Measurements from ENCODE around the gene FAM98B. TPM values are rescaled to one million over a fixed set of nuclear protein-coding genes. Genes with fewer than 3 reads are reported as not detected.

FAM98B gene
- total and polyA plus RNA-seq, 2 of the 13 experiments (the other 11 are each of a cell fraction or from before 2014, with no cell fraction given) = 3.7 to 4.7 TPM

DNA sequence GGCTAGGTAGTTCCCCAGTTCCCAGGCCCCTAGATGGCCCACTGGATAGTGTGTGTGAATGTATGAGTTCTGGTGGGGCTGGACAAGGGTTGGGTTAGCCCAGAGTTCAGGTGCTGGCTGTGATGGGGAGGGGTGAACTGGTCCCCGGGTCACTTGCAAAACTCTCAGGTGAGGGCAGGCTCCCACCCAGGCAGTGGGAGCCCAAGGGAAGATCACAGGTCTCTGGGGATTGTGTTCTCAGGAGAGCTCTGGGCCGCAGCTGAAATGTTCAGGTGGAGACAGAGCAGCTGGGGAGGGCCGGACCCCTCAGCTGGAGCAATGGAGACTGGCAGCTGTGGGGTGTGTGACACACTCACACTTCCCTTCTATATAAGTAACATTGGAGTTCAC is 12.8 kb upstream of the FAM98B start:
- Histone ChIP-seq H3K36me3 (replicated peaks in 1 of 2; ENCODE audit: control insufficient read depth in 1 of 2, insufficient read depth in 2 of 2, low read length in 2 of 2) (no peaks in the 10 kb centered on the region), H3K4me2 (ENCODE audit: low read depth, low read length) (no peak overlapping the region), H3K27ac (ENCODE audit: extremely low read length, insufficient read depth, low read length) (no peak overlapping the region), H3K4me3 (replicated peaks in 1 of 3; ENCODE audit: insufficient read depth in 1 of 3, low read depth in 2 of 3, low read length in 3 of 3) (no peak overlapping the region), H3K79me2 (ENCODE audit: insufficient read depth, low read length) (no peaks in the 10 kb centered on the region), H3K4me1 (ENCODE audit: insufficient read depth, low read length) (0 out of 2 replicates have a peak, but pooled peaks cover 4% of the 10 kb centered on the region), H3K9ac (ENCODE audit: insufficient read depth, low read depth, low read length) (no peak overlapping the region), H3K27me3 (ENCODE audit: control insufficient read depth in 1 of 2, insufficient read depth in 2 of 2, low read length in 2 of 2) (no peaks in the 10 kb centered on the region), H4K20me1 (ENCODE audit: insufficient read depth, low read length) (no peaks in the 10 kb centered on the region), H2AFZ (ENCODE audit: low read length) (no peak overlapping the region), H3K9me3 (ENCODE audit: low read length) (no peaks in the 10 kb centered on the region)
- BruUV-seq (replicated peaks) = no TSS peak
- intact Hi-C loops (cut with micrococcal nuclease; ENCODE audit: unreplicated experiment) (loop anchor here (2.0 kb wide), 1 partner anchor 250 kb away; no protein-coding TSS in a partner anchor), in situ Hi-C loops (cut with HindIII; ENCODE audit: extremely low pct_ligation_motif_present, low pct_unique_long_range_greater_than_20kb) (loop anchor here (5.0 kb wide), 1 partner anchor 246 kb away; no protein-coding TSS in a partner anchor)
- WGBS (ENCODE audit: low lambda C conversion rate) = no CpG with 5 or more reads among the region's 3 CpGs
- ChIA-PET POLR2A (interaction anchor here (3.8 kb wide), 1 partner anchor 13 kb away, joined by 23 read pairs; the partner anchor contains the start of gene FAM98B), CTCF (ENCODE audit: low intra/inter-chr PET ratio, low total read pairs) (interaction anchor here (0.9 to 1.6 kb wide), 2 partner anchors 33 to 242 kb away, joined by 3 to 12 read pairs; no protein-coding TSS in a partner anchor)
- ATAC-seq = no peak; the same call in 1 of the 3 replicates
- no peak for FAIRE-seq
- no peak for TF ChIP-seq ISL2 (CRISPR knock-in tag; IDR thresholded peaks at IDR 0.05)
- TF ChIP-seq ZBTB34 (CRISPR knock-in tag; IDR thresholded peaks at IDR 0.05) = no peak
- TF ChIP-seq ATF7-NPFF (CRISPR knock-in tag; IDR thresholded peaks at IDR 0.05; ENCODE audit: low read depth) = no peak
- no peak for TF ChIP-seq AGO2 (optimal IDR thresholded peaks at IDR 0.05; ENCODE audit: low read depth, low read length)
- no peak for TF ChIP-seq IRX3 (CRISPR knock-in tag; IDR thresholded peaks at IDR 0.05; ENCODE audit: borderline replicate concordance, low read depth)
- TF ChIP-seq, protein P1, sequence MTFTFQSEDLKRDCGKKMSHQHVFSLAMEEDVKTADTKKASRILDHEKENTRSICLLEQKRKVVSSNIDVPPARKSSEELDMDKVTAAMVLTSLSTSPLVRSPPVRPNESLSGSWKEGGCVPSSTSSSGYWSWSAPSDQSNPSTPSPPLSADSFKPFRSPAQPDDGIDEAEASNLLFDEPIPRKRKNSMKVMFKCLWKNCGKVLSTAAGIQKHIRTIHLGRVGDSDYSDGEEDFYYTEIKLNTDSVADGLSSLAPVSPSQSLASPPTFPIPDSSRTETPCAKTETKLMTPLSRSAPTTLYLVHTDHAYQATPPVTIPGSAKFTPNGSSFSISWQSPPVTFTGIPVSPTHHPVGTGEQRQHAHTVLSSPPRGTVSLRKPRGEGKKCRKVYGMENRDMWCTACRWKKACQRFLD (CRISPR knock-in tag; IDR thresholded peaks at IDR 0.05; ENCODE audit: borderline replicate concordance) = no peak
- no peak for TF ChIP-seq TMF1 (CRISPR knock-in tag; IDR thresholded peaks at IDR 0.05; ENCODE audit: low read depth)
- TF ChIP-seq BRCA1 (CRISPR knock-in tag; IDR thresholded peaks at IDR 0.05) = no peak
- no peak for TF ChIP-seq NFIB (CRISPR knock-in tag; IDR thresholded peaks at IDR 0.05; ENCODE audit: borderline replicate concordance)
- no peak for TF ChIP-seq REL (CRISPR knock-in tag; conservative IDR thresholded peaks at IDR 0.05)
- TF ChIP-seq TEAD2 (CRISPR knock-in tag; IDR thresholded peaks at IDR 0.05) = no peak
- no peak for TF ChIP-seq MAFG (CRISPR knock-in tag; IDR thresholded peaks at IDR 0.05)
- no peak for TF ChIP-seq ZBTB10 (CRISPR knock-in tag; IDR thresholded peaks at IDR 0.05; ENCODE audit: borderline replicate concordance)
- TF ChIP-seq HOXA9 (CRISPR knock-in tag; IDR thresholded peaks at IDR 0.05; ENCODE audit: borderline replicate concordance) = no peak
- TF ChIP-seq ZNF33B (CRISPR knock-in tag; IDR thresholded peaks at IDR 0.05) = no peak
- TF ChIP-seq U2AF2 (IDR thresholded peaks at IDR 0.05; ENCODE audit: low read depth, low read length) = no peak
- TF ChIP-seq ZZZ3 (CRISPR knock-in tag; IDR thresholded peaks at IDR 0.05; ENCODE audit: borderline replicate concordance) = no peak
- no peak for TF ChIP-seq NFIC (IDR thresholded peaks at IDR 0.05; ENCODE audit: low read length)
- DNase-seq (ENCODE audit: low spot score) = no peak
